H1 (cell line): ENCODE measurements around the gene TYMS. TPM values are rescaled to one million over a fixed set of nuclear protein-coding genes. Genes with fewer than 3 reads are reported as not detected.
A peak's percentile ranks its signal among the peaks of the same experiment; 100 is the strongest.

Source experiments
- ASH2L ChIP-seq: fragments of 200-600, 300-600 bp; sonication (generic); IDR thresholded peaks from one replicate; pipeline ENCODE4 v1.7.1; 2017; ENCODE audit warnings: low read length
- BRCA1 ChIP-seq: IDR thresholded peaks from 2 replicates; pipeline ENCODE4 v1.6.1; 2012; ENCODE audit warnings: low read depth, low read length, improper control_type of control experiment
- CHD7 ChIP-seq: fragments of 300-600 bp; sonication (generic); IDR thresholded peaks from 2 replicates; pipeline ENCODE4 v1.7.1; 2012; ENCODE audit warnings: low read length, moderate library complexity, mild to moderate bottlenecking, inconsistent platforms; ENCODE audit not compliant: insufficient replicate concordance
- CREB1 ChIP-seq: IDR thresholded peaks from 2 replicates; pipeline ENCODE4 v1.6.1; 2012; ENCODE audit warnings: inconsistent platforms
- NRF1 ChIP-seq: IDR thresholded peaks from 2 replicates; pipeline ENCODE4 v1.6.1; 2011; ENCODE audit warnings: mild to moderate bottlenecking, low read depth, low read length, improper control_type of control experiment
- RAD21 ChIP-seq, 2 experiments: IDR thresholded peaks in 1 of 2; conservative IDR thresholded peaks in 1 of 2; 2 replicates each; pipeline ENCODE4 v1.6.1; 2011; ENCODE audit warnings: low read depth in 2 of 2, low read length in 2 of 2, improper control_type of control experiment in 1 of 2, inconsistent platforms in 1 of 2, mild to moderate bottlenecking in 1 of 2, moderate library complexity in 1 of 2
- SP4 ChIP-seq: IDR thresholded peaks from 2 replicates; pipeline ENCODE4 v1.6.1; 2012; ENCODE audit warnings: low read length, inconsistent platforms
- SRF ChIP-seq: IDR thresholded peaks from 2 replicates; pipeline ENCODE4 v1.6.1; 2011; ENCODE audit warnings: mild to moderate bottlenecking, low read depth, low read length, moderate library complexity
- TAF7 ChIP-seq: optimal IDR thresholded peaks from 2 replicates; pipeline ENCODE3; 2011; ENCODE audit warnings: low read depth, mild to moderate bottlenecking, inconsistent platforms, low read length, moderate library complexity, borderline replicate concordance
- TCF12 ChIP-seq: IDR thresholded peaks from 2 replicates; pipeline ENCODE4 v1.6.1; 2011; ENCODE audit warnings: low read depth, mild to moderate bottlenecking, low read length
- polyA plus RNA-seq, 7 experiments: library from polyadenylated mRNA; depleted of rRNA in 3 of 7; stranded (reverse) in 5 of 7; unstranded in 2 of 7; fragments of >200 nt in 5 of 7; fragments of 200-250 nt in 2 of 7; gene quantifications; 1 replicate in 5 of 7; 2 replicates in 1 of 7; 4 replicates in 1 of 7; pipeline versions ENCODE4 v1.2.1 to v1.2.3, GENCODE V29; 2011 to 2013; ENCODE audit warnings: missing spikeins in 2 of 7, mixed read lengths in 2 of 7
- total RNA-seq: library from RNA; stranded (reverse); fragmentation: NEBNext Ultra II Directional; extraction: Animal tissue kit (Norgen Biotek cat#: 25700); gene quantifications from 2 replicates; pipeline ENCODE4 v1.2.1, GENCODE V29; 2021

Gene TYMS
- total and polyA plus RNA-seq, 2 of the 8 experiments (the other 6 are each of a cell fraction or from before 2014, with no cell fraction given) = 91.9 to 110 TPM

GRCh38 chr18:658001-658946 lies 821 bp downstream of the TYMS start (continued):
- TF ChIP-seq CHD7 = no peak
- no peak for TF ChIP-seq SP4
- no peak for TF ChIP-seq NRF1
- TF ChIP-seq ASH2L = no peak
- TF ChIP-seq BRCA1 = no peak
- no peak for TF ChIP-seq TCF12
- peak; percentile 43 for TF ChIP-seq TAF7
- peak; percentile 94 for TF ChIP-seq CREB1
- no peak for TF ChIP-seq SRF
- no peak for TF ChIP-seq RAD21 (IDR thresholded peaks at IDR 0.05 in 1 of 2, conservative IDR thresholded peaks at IDR 0.05 in 1 of 2; ENCODE audit: low read depth in 2 of 2, low read length in 2 of 2)
